HG03442 (cell line): ENCODE measurements around the gene ITGA6.
"Not testable (repeated sequence)": the region's sequence is repeated elsewhere in the genome, so short reads cannot be mapped to it uniquely, and the experiment has no call there.

Experiments
- ATAC-seq: cut with Tn5 transposase; IDR thresholded peaks from one replicate; pipeline ENCODE4 v1.9.1; 2021; ENCODE audit warnings: mild to moderate bottlenecking, moderate library complexity; ENCODE audit not compliant: unreplicated experiment

The ITGA6 gene

GRCh38 chr2:172513524-172513900, 86.1 kb downstream of the ITGA6 start:
- no peak for ATAC-seq

GRCh38 chr2:172513935-172514586, 86.7 kb downstream of the ITGA6 start:
- ATAC-seq, result no peak

GRCh38 chr2:172516299-172516698, 88.9 kb downstream of the ITGA6 start:
- ATAC-seq, result no peak

- no peak for ATAC-seq
These were observed 91.6 kb downstream of the ITGA6 start for GRCh38 chr2:172518995-172519394.

GRCh38 chr2:172525601-172526000, 98.2 kb downstream of the ITGA6 start:
- no peak for ATAC-seq

GRCh38 chr2:172531309-172531708, 103.9 kb downstream of the ITGA6 start:
- no peak for ATAC-seq

- not testable (repeated sequence) for ATAC-seq
These were observed 105.1 kb downstream of the ITGA6 start for GRCh38 chr2:172532461-172532860.

GRCh38 chr2:172533687-172534086, 106.3 kb downstream of the ITGA6 start:
- no peak for ATAC-seq

GRCh38 chr2:172535119-172535518, 107.7 kb downstream of the ITGA6 start:
- no peak for ATAC-seq

- ATAC-seq, result not testable (repeated sequence)
These were observed 110.5 kb downstream of the ITGA6 start for GRCh38 chr2:172537851-172538250.

- ATAC-seq, result no peak
These were observed 112.4 kb downstream of the ITGA6 start for GRCh38 chr2:172539767-172540166.

GRCh38 chr2:172540421-172540820, 113.0 kb downstream of the ITGA6 start:
- ATAC-seq, result no peak

- ATAC-seq, result no peak
These were observed 118.2 kb downstream of the ITGA6 start for GRCh38 chr2:172545408-172546075.

GRCh38 chr2:172549131-172549530, 121.7 kb downstream of the ITGA6 start:
- no peak for ATAC-seq

GRCh38 chr2:172549802-172550201, 122.4 kb downstream of the ITGA6 start:
- ATAC-seq, result not testable (repeated sequence)

GRCh38 chr2:172550419-172550818, 123.0 kb downstream of the ITGA6 start:
- no peak for ATAC-seq

GRCh38 chr2:172551271-172551670, 123.9 kb downstream of the ITGA6 start:
- no peak for ATAC-seq

GRCh38 chr2:172552547-172553291, 125.3 kb downstream of the ITGA6 start:
- ATAC-seq, result no peak

- no peak for ATAC-seq
These were observed 127.2 kb downstream of the ITGA6 start for GRCh38 chr2:172554352-172555271.

GRCh38 chr2:172555272-172555521, 127.8 kb downstream of the ITGA6 start:
- no peak for ATAC-seq
